Neural crest cell (in vitro differentiated cells): ENCODE results near the gene PRKG1. TPM values are rescaled to one million over a fixed set of nuclear protein-coding genes. Genes with fewer than 3 reads are reported as not detected.

Experiments used
- DNase-seq: peaks from one replicate; pipeline ENCODE4 v3.0.0; 2021; ENCODE audit warnings: low read depth, mixed read lengths, low spot score
- H3K27ac Mint-ChIP-seq: one replicate; pipeline ENCODE4 v1.8.0; 2021; ENCODE audit warnings: mild to moderate bottlenecking, mixed read lengths; ENCODE audit not compliant: unreplicated experiment
- H3K27me3 Mint-ChIP-seq: 2 replicates; pipeline ENCODE4 v1.8.0; 2021; ENCODE audit warnings: low read depth, mild to moderate bottlenecking, mixed read lengths
- H3K36me3 Mint-ChIP-seq: 2 replicates; pipeline ENCODE4 v1.8.0; 2021; ENCODE audit warnings: low read depth, mild to moderate bottlenecking, mixed read lengths
- H3K4me1 Mint-ChIP-seq: 2 replicates; pipeline ENCODE4 v1.8.0; 2021; ENCODE audit warnings: mixed read lengths
- H3K4me3 Mint-ChIP-seq: one replicate; pipeline ENCODE4 v1.8.0; 2021; ENCODE audit warnings: mild to moderate bottlenecking, mixed read lengths
- H3K9me3 Mint-ChIP-seq: 2 replicates; pipeline ENCODE4 v1.8.0; 2021; ENCODE audit warnings: mixed read lengths
- total RNA-seq: library from RNA; stranded (reverse); gene quantifications from 2 replicates; pipeline ENCODE4 v1.2.1, GENCODE V29; 2021
- TF ChIP-seq, protein P1 (sequence below): fragments of 200-600 bp; sonication (generic); conservative IDR thresholded peaks from 2 replicates; pipeline ENCODE4 v1.5.0; 2021; ENCODE audit warnings: antibody characterized with exemption, mild to moderate bottlenecking

PRKG1 gene
- total RNA-seq, 1 donor from 2014 or later: 4.4 TPM

DNA sequence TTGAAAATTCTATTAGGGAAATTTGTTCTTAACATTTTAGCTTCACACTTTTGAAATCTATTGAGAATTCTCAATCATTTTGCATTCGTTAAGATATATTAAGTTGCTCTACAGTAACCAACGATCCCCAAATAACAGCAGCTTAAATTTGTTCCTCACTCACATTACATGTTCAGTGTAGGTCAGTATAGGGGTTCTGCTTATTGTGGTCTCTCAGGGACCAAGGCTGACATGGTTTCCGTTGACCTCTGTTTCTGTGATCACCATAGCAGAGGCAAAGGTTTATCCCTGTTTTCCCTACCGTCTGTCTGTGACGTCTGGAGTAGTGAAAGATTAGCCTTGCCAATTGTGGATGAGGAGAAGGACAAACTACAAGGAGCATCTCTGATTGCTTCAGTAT is 860.1 kb downstream of the PRKG1 start:
- no peak overlapping the region for H3K27ac Mint-ChIP-seq
- no peak overlapping the region for H3K4me3 Mint-ChIP-seq
- peaks cover 6% of the 10 kb centered on the region for H3K4me1 Mint-ChIP-seq
- H3K36me3 Mint-ChIP-seq: no peaks in the 10 kb centered on the region
- H3K27me3 Mint-ChIP-seq: no peaks in the 10 kb centered on the region
- no peak for DNase-seq
- H3K9me3 Mint-ChIP-seq: no peaks in the 10 kb centered on the region
- TF ChIP-seq, protein P1, sequence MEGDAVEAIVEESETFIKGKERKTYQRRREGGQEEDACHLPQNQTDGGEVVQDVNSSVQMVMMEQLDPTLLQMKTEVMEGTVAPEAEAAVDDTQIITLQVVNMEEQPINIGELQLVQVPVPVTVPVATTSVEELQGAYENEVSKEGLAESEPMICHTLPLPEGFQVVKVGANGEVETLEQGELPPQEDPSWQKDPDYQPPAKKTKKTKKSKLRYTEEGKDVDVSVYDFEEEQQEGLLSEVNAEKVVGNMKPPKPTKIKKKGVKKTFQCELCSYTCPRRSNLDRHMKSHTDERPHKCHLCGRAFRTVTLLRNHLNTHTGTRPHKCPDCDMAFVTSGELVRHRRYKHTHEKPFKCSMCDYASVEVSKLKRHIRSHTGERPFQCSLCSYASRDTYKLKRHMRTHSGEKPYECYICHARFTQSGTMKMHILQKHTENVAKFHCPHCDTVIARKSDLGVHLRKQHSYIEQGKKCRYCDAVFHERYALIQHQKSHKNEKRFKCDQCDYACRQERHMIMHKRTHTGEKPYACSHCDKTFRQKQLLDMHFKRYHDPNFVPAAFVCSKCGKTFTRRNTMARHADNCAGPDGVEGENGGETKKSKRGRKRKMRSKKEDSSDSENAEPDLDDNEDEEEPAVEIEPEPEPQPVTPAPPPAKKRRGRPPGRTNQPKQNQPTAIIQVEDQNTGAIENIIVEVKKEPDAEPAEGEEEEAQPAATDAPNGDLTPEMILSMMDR: no peak

DNA sequence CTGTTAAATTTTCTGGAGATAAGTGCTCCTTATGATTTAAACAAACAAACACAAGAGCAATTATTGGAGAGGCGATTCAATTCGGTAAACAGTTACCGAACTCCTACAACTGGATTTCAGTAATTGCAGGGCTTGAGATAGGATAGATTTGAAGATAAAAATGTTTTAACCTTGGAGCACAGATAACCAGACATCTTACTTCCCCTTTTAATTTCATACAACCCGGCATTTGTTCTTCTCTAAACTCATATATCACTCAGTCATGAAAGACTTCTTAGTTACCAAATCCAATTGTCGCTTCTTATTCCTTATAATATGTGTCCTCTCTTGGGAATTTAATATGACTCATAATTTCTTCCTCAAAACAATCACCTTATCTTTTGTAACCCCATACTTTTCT is 861.1 kb downstream of the PRKG1 start:
- H3K4me1 Mint-ChIP-seq: peaks cover 6% of the 10 kb centered on the region
- H3K27ac Mint-ChIP-seq: no peak overlapping the region
- no peak for DNase-seq
- H3K9me3 Mint-ChIP-seq: no peaks in the 10 kb centered on the region
- no peaks in the 10 kb centered on the region for H3K27me3 Mint-ChIP-seq
- no peak overlapping the region for H3K4me3 Mint-ChIP-seq
- TF ChIP-seq, protein P1: no peak
- no peaks in the 10 kb centered on the region for H3K36me3 Mint-ChIP-seq

DNA sequence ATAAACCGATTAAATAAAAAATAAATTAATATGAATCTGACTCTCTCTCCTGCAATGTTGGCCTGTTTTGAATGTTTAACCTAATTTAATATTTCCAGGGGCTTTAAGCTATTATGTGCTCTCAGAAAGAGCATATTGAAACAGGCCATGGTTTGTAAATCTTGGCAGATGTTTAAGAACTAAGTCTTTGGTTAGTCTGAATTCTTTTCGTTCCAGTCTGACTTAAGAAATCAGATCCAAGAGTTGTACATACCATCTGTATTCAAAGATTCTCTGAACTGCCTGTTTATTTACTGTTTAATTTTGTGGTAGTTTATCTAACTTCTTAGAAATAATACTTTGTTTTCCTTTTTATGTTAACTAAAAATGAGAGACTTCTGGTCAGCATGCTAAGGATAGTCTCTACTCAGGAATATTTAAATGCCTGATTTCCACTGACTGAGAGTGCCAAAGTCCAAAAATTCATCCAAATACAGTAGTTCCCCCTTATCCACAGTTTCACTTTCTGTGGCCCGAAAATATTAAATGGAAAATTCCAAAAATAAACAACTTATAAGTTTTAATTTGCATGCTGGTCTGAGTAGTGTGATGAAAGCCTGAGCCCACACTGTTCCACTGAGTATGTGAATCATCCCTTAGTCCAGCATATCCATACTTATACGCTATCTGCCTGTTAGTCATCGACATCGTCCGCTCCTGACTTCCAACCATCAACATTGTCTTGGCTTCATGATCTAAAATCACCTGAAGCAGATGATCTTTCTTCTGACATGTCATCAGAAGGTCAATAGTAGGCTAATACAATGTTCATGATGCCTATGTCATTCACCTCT is 863.2 kb downstream of the PRKG1 start:
- Mint-ChIP-seq H3K9me3 (no peaks in the 10 kb centered on the region), H3K27ac (no peak overlapping the region), H3K4me1 (peaks cover 3% of the 10 kb centered on the region), H3K4me3 (no peak overlapping the region), H3K27me3 (no peaks in the 10 kb centered on the region), H3K36me3 (no peaks in the 10 kb centered on the region)
- TF ChIP-seq, protein P1: no peak
- no peak for DNase-seq

DNA sequence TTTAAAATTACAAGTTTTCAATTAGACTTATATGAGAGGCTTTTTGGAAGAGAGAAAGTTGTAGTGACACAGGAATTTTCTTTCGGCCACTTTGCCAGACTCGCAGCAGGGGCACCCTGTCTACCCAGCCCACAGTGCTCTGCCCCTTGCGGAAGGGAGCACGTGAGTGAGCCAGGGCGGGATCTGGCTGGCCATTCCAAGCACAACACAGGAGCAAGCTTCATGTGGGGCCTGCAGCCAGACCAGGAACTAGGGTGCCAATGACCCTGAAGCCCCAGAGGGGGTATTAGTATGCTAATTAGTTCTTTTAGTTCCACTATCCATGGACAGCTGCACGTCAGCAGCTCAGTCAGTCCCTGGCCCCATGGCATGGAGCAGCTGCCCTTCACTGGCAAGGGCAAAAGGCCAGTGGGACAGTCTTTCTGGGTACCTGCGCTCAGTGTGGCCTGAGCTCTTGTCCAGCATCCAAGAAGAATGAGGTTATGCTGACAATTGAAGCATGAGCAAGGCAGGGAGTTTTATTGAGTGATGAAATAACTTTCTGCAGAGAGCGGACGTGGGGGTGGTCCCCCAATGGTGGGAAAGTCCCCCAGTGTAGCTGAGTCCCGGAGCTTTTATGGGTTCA is 876.2 kb downstream of the PRKG1 start:
- TF ChIP-seq, protein P1: no peak
- peaks cover 10% of the 10 kb centered on the region for H3K4me1 Mint-ChIP-seq
- DNase-seq: no peak
- H3K4me3 Mint-ChIP-seq: no peak overlapping the region
- no peaks in the 10 kb centered on the region for H3K9me3 Mint-ChIP-seq
- no peaks in the 10 kb centered on the region for H3K27me3 Mint-ChIP-seq
- H3K27ac Mint-ChIP-seq: no peak overlapping the region
- H3K36me3 Mint-ChIP-seq: peaks cover 5% of the 10 kb centered on the region

DNA sequence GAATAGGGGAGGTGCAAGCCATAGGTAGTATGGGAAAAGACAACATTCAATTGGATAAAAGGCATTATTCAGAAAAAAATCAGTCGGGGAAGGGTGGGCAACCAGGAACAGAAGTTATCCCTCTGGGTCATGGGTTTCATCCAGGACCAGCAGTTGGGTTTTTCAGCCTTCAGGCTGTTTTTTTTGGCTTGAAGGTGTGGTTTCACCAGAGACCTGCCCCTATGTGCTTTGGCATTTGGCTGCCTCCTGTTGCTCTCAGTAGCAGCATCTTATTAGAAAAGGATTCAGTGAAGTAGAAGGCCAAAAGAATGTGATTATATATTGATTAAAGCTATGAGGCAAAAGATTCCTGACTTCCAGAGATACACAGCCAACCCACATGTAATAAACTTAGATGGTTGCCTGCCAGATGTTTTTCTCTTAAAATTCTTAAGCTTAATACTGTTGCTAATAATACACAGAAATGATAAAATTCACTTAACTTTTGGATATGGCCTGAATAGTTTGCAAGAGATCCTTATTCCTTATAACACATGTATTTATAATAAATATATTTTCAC is 876.8 kb downstream of the PRKG1 start:
- peaks cover 2% of the 10 kb centered on the region for H3K36me3 Mint-ChIP-seq
- H3K4me3 Mint-ChIP-seq: no peak overlapping the region
- TF ChIP-seq, protein P1: no peak
- DNase-seq: no peak
- no peaks in the 10 kb centered on the region for H3K27me3 Mint-ChIP-seq
- H3K9me3 Mint-ChIP-seq: no peaks in the 10 kb centered on the region
- peaks cover 15% of the 10 kb centered on the region for H3K4me1 Mint-ChIP-seq
- H3K27ac Mint-ChIP-seq: no peak overlapping the region
